PC-9 (cell line): ENCODE measurements around the gene PLSCR4. TPM values are rescaled to one million over a fixed set of nuclear protein-coding genes. Genes with fewer than 3 reads are reported as not detected.

ENCODE experiments used
- BruUV-seq: library from RNA; stranded (reverse); fragments of 400-500 nt; replicated peaks from 2 replicates; lab custom pipeline; 2021; lab: Mats Ljungman, UMichigan
- CTCF ChIA-PET: fragments of 300-600 bp; sonication (Branson Sonifier 250); formaldehyde crosslinking; loops from one replicate; lab custom pipeline; 2022; ENCODE audit warnings: antibody characterized with exemption; lab: Charles Lee
- POLR2A ChIA-PET: fragments of 300-600 bp; sonication (Branson Sonifier 250); formaldehyde crosslinking; loops from one replicate; lab custom pipeline; 2022; ENCODE audit warnings: antibody characterized with exemption; ENCODE audit not compliant: unreplicated experiment; lab: Charles Lee
- DNase-seq, 2 experiments: peaks; one replicate each; pipeline versions ENCODE4 v3.0.0 to v3.0.0-alpha.2; 2015 to 2022; ENCODE audit warnings: mixed read lengths in 1 of 2
- H2AFZ ChIP-seq: fragments of 200-600 bp; sonication (generic); 2 replicates; pipeline ENCODE4 v1.8.1; 2017; ENCODE audit warnings: antibody characterized with exemption
- H3F3A ChIP-seq: fragments of 200-600 bp; sonication (generic); 2 replicates; pipeline ENCODE4 v1.8.1; 2017; ENCODE audit warnings: antibody characterized with exemption, mild to moderate bottlenecking, low read depth; ENCODE audit not compliant: insufficient read depth
- H3K27ac ChIP-seq: fragments of 200-600 bp; sonication (generic); 2 replicates; pipeline ENCODE4 v1.6.1; 2016; ENCODE audit warnings: mixed run types
- H3K27me3 ChIP-seq: fragments of 200-600 bp; sonication (generic); 2 replicates; pipeline ENCODE4 v1.6.1; 2016; ENCODE audit warnings: low read depth, mixed run types; ENCODE audit not compliant: insufficient read depth
- H3K36me3 ChIP-seq: fragments of 200-600 bp; sonication (generic); 2 replicates; pipeline ENCODE4 v1.6.1; 2016; ENCODE audit warnings: low read depth, mixed run types
- H3K4me1 ChIP-seq: fragments of 200-600 bp; sonication (generic); replicated peaks from 2 replicates; pipeline ENCODE4 v1.6.1; 2016; ENCODE audit warnings: mixed run types; ENCODE audit not compliant: insufficient read depth
- H3K4me2 ChIP-seq: fragments of 200-600 bp; sonication (generic); 2 replicates; pipeline ENCODE4 v1.6.1; 2017; ENCODE audit warnings: mixed run types
- H3K4me3 ChIP-seq: fragments of 200-600 bp; sonication (generic); 2 replicates; pipeline ENCODE4 v1.6.1; 2016; ENCODE audit warnings: mixed run types
- H3K79me2 ChIP-seq: fragments of 200-600 bp; sonication (generic); 2 replicates; pipeline ENCODE4 v1.6.1; 2017; ENCODE audit warnings: low read depth, mixed run types
- H3K9me2 ChIP-seq: fragments of 200-600 bp; sonication (generic); 2 replicates; pipeline ENCODE4 v1.8.1; 2017; ENCODE audit warnings: mild to moderate bottlenecking; ENCODE audit not compliant: insufficient read depth
- H3K9me3 ChIP-seq: fragments of 200-600 bp; sonication (generic); 2 replicates; pipeline ENCODE4 v1.8.1; 2016; ENCODE audit warnings: low read depth; ENCODE audit not compliant: insufficient read depth
- H4K20me1 ChIP-seq: fragments of 200-600 bp; sonication (generic); 2 replicates; pipeline ENCODE4 v1.8.1; 2017; ENCODE audit not compliant: insufficient read depth
- EZH2 ChIP-seq: fragments of 200-600 bp; sonication (generic); IDR thresholded peaks from 2 replicates; pipeline ENCODE4 v1.8.0; 2017; ENCODE audit warnings: antibody characterized with exemption, low read depth
- intact Hi-C: fragments of 100-400 bp; cut with micrococcal nuclease; formaldehyde crosslinking; loops from one replicate; pipeline ENCODE4 v1.10.0; 2022; ENCODE audit not compliant: unreplicated experiment
- total RNA-seq: library from RNA; stranded (reverse); gene quantifications from 2 replicates; pipeline ENCODE4 v1.2.3, GENCODE V29; 2021
- TF ChIP-seq, protein P1 (sequence below): fragments of 200-600 bp; sonication (generic); conservative IDR thresholded peaks from 2 replicates; pipeline ENCODE4 v1.6.1; 2017; ENCODE audit warnings: mixed run types, antibody characterized with exemption, mild to moderate bottlenecking, moderate library complexity

The PLSCR4 gene
- total RNA-seq, 1 experiment from 2014 or later: 8.4 TPM

DNA sequence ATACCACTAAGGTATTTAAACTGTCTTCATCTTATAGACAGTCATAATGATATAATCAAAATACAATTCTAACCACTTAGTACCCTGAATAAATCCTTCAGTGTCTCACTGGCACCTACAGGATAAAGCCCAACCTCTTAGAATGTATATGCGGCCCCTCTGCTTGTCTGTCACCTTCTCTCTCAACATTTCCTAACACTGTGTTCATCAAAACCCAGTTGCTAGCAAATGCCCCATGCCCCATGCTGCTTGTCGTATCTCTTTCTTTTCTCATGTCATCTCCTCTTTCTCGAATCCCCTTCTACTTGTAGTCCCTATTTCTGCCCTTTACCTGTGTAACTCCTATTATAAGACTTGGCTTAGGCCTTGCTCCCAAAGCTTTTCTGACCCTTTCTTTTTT is 24.6 kb upstream of the PLSCR4 start:
- DNase-seq: no peak
- H3K9me2 ChIP-seq: 0 out of 2 replicates have a peak, but pooled peaks cover 7% of the 10 kb centered on the region
- H3K9me3 ChIP-seq: no peaks in the 10 kb centered on the region
- no peaks in the 10 kb centered on the region for H3F3A ChIP-seq
- TF ChIP-seq, protein P1, sequence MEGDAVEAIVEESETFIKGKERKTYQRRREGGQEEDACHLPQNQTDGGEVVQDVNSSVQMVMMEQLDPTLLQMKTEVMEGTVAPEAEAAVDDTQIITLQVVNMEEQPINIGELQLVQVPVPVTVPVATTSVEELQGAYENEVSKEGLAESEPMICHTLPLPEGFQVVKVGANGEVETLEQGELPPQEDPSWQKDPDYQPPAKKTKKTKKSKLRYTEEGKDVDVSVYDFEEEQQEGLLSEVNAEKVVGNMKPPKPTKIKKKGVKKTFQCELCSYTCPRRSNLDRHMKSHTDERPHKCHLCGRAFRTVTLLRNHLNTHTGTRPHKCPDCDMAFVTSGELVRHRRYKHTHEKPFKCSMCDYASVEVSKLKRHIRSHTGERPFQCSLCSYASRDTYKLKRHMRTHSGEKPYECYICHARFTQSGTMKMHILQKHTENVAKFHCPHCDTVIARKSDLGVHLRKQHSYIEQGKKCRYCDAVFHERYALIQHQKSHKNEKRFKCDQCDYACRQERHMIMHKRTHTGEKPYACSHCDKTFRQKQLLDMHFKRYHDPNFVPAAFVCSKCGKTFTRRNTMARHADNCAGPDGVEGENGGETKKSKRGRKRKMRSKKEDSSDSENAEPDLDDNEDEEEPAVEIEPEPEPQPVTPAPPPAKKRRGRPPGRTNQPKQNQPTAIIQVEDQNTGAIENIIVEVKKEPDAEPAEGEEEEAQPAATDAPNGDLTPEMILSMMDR: no peak
- no peak for TF ChIP-seq EZH2
- POLR2A ChIA-PET: no interaction called here
- no peaks in the 10 kb centered on the region for H3K79me2 ChIP-seq
- no peak overlapping the region for H3K4me3 ChIP-seq
- intact Hi-C loops: no loop called here
- no peak overlapping the region for H2AFZ ChIP-seq
- no peaks in the 10 kb centered on the region for H3K27me3 ChIP-seq
- no TSS peak for BruUV-seq
- H3K27ac ChIP-seq: no peak overlapping the region
- no peak overlapping the region for H3K4me2 ChIP-seq
- no peaks in the 10 kb centered on the region for H4K20me1 ChIP-seq
- no peaks in the 10 kb centered on the region for H3K4me1 ChIP-seq
- no peaks in the 10 kb centered on the region for H3K36me3 ChIP-seq
- CTCF ChIA-PET: no interaction called here

DNA sequence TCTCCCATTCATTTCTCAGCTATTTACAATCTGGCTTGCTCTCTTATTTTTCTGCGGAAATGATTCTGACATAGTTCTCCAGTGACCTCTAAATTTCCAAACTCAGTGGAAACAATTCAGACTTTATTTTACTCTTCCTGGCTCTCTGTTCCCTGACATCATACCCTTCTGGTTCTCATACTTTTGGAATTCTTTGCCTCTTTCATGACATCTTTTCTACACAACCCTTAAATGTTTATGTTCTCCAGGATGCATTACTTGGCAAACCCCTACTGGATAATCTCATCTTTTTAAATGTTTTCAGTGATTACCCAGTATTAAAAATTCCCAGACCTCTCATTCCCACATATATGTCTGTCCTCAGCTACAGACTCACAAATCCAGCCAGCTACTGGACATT is 23.9 kb upstream of the PLSCR4 start:
- Histone ChIP-seq H4K20me1 (no peaks in the 10 kb centered on the region), H3K9me2 (0 out of 2 replicates have a peak, but pooled peaks cover 7% of the 10 kb centered on the region), H3K4me1 (no peaks in the 10 kb centered on the region), H3K4me3 (no peak overlapping the region), H3K79me2 (no peaks in the 10 kb centered on the region), H3K27ac (no peak overlapping the region), H3K27me3 (no peaks in the 10 kb centered on the region), H3K4me2 (no peak overlapping the region), H3K36me3 (no peaks in the 10 kb centered on the region), H3K9me3 (no peaks in the 10 kb centered on the region), H3F3A (no peaks in the 10 kb centered on the region), H2AFZ (no peak overlapping the region)
- DNase-seq: no peak
- ChIA-PET POLR2A (no interaction called here), CTCF (interaction anchor here (0.5 kb wide), 1 partner anchor 84 kb away, joined by 3 read pairs; no protein-coding TSS in a partner anchor)
- BruUV-seq: no TSS peak
- no peak for TF ChIP-seq EZH2
- TF ChIP-seq, protein P1: no peak
- intact Hi-C loops: no loop called here

DNA sequence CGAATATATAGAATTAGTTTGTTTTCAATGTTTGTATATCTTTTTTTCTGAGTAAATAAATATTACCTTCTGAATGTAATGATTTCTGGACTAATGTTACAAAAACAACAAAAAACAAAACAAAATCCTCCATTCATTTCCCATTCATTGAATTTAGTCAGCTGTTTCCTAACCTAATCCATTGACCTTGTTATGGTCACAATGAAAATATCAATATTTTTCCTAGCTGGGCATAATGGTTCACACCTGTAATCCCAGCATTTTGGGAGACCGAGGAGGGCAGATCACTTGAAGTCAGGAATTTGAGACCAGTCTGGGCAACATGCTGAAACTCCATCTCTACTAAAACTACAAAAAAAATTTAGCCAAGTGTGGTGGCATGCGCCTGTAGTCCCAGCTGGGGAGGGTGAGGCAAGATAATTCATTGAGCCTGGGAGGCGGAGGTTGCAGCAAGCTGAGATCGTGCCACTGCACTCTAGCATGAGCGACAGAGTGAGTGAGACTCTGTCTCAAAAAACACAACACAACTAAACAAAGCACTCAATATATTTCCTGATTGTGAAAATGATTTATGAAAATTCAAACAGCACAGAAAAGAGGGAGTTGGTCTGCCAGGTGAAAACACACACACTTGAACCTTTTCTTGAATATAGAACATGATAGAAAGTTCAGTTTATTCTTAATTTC is 23.0 kb upstream of the PLSCR4 start:
- no peaks in the 10 kb centered on the region for H3K36me3 ChIP-seq
- H3K4me3 ChIP-seq: no peak overlapping the region
- H3K27ac ChIP-seq: no peak overlapping the region
- H3K9me3 ChIP-seq: no peaks in the 10 kb centered on the region
- no peak overlapping the region; the same call in 1 of the 2 replicates for H2AFZ ChIP-seq
- H3F3A ChIP-seq: no peaks in the 10 kb centered on the region
- intact Hi-C loops: no loop called here
- ChIA-PET POLR2A (no interaction called here), CTCF (no interaction called here)
- TF ChIP-seq, protein P1: no peak
- no peak for TF ChIP-seq EZH2
- no peaks in the 10 kb centered on the region for H3K27me3 ChIP-seq
- no peaks in the 10 kb centered on the region for H4K20me1 ChIP-seq
- no peak overlapping the region for H3K4me2 ChIP-seq
- H3K9me2 ChIP-seq: 0 out of 2 replicates have a peak, but pooled peaks cover 7% of the 10 kb centered on the region
- H3K79me2 ChIP-seq: no peaks in the 10 kb centered on the region
- no peak for DNase-seq
- no TSS peak for BruUV-seq
- H3K4me1 ChIP-seq: no peaks in the 10 kb centered on the region
